H9 (cell line): ENCODE measurements around the gene AGPAT2. TPM values are rescaled to one million over a fixed set of nuclear protein-coding genes. Genes with fewer than 3 reads are reported as not detected.

Experiments used
- DNase-seq: peaks from one replicate; pipeline ENCODE4 v3.0.0-alpha.2; 2017
- H2AFZ ChIP-seq: one replicate; pipeline ENCODE4 v1.6.1; 2013; ENCODE audit warnings: mild to moderate bottlenecking, low read length, control low read depth, moderate library complexity
- H2AK5ac ChIP-seq: 2 replicates; pipeline ENCODE4 v1.6.1; 2013; ENCODE audit warnings: low read length, control low read depth, mixed read lengths; ENCODE audit not compliant: insufficient read length
- H2BK120ac ChIP-seq: one replicate; pipeline ENCODE4 v1.6.1; 2013; ENCODE audit warnings: low read depth, mild to moderate bottlenecking, low read length, control low read depth, inconsistent platforms; ENCODE audit not compliant: poor library complexity, severe bottlenecking
- H2BK12ac ChIP-seq: 2 replicates; pipeline ENCODE4 v1.6.1; 2013; ENCODE audit warnings: low read length, control low read depth, mixed read lengths, low read depth; ENCODE audit not compliant: insufficient read length
- H2BK15ac ChIP-seq: 2 replicates; pipeline ENCODE4 v1.6.1; 2013; ENCODE audit warnings: low read depth, low read length, control low read depth
- H2BK20ac ChIP-seq: one replicate; pipeline ENCODE4 v1.6.1; 2013; ENCODE audit warnings: low read depth, mild to moderate bottlenecking, low read length, control low read depth, inconsistent platforms; ENCODE audit not compliant: poor library complexity, severe bottlenecking
- H2BK5ac ChIP-seq: 2 replicates; pipeline ENCODE4 v1.6.1; 2013; ENCODE audit warnings: low read length, control low read depth, mixed read lengths; ENCODE audit not compliant: insufficient read length
- H3K14ac ChIP-seq: 2 replicates; pipeline ENCODE4 v1.6.1; 2013; ENCODE audit warnings: low read length, control low read depth; ENCODE audit not compliant: insufficient read depth
- H3K18ac ChIP-seq: 2 replicates; pipeline ENCODE4 v1.6.1; 2013; ENCODE audit warnings: low read depth, mild to moderate bottlenecking, mixed read lengths, low read length, control low read depth; ENCODE audit not compliant: insufficient read length
- H3K23ac ChIP-seq: 2 replicates; pipeline ENCODE4 v1.6.1; 2013; ENCODE audit warnings: low read length, control low read depth, mixed read lengths, low read depth; ENCODE audit not compliant: insufficient read length
- H3K23me2 ChIP-seq: 2 replicates; pipeline ENCODE4 v1.6.1; 2013; ENCODE audit warnings: low read depth, mild to moderate bottlenecking, mixed read lengths, low read length, control low read depth; ENCODE audit not compliant: insufficient read length, poor library complexity, severe bottlenecking
- H3K27ac ChIP-seq: 2 replicates; pipeline ENCODE4 v1.5.1; 2013; ENCODE audit warnings: low read length, control low read depth, mixed read lengths, low read depth; ENCODE audit not compliant: insufficient read length
- H3K27me3 ChIP-seq: 2 replicates; pipeline ENCODE4 v1.6.1; 2013; ENCODE audit warnings: low read length, control low read depth, inconsistent platforms; ENCODE audit not compliant: insufficient read depth
- H3K4ac ChIP-seq: 2 replicates; pipeline ENCODE4 v1.6.1; 2013; ENCODE audit warnings: low read depth, mild to moderate bottlenecking, control low read depth, inconsistent platforms, low read length, moderate library complexity
- H3K4me1 ChIP-seq: 2 replicates; pipeline ENCODE4 v1.6.1; 2013; ENCODE audit warnings: low read length, control low read depth, inconsistent platforms; ENCODE audit not compliant: insufficient read depth
- H3K4me2 ChIP-seq: 2 replicates; pipeline ENCODE4 v1.6.1; 2013; ENCODE audit warnings: low read length, control low read depth, mixed read lengths; ENCODE audit not compliant: insufficient read length, insufficient read depth
- H3K56ac ChIP-seq: 2 replicates; pipeline ENCODE4 v1.6.1; 2013; ENCODE audit warnings: low read depth, mild to moderate bottlenecking, mixed read lengths, low read length, control low read depth; ENCODE audit not compliant: insufficient read length
- H3K79me1 ChIP-seq: 2 replicates; pipeline ENCODE4 v1.6.1; 2013; ENCODE audit warnings: low read depth, mild to moderate bottlenecking, moderate library complexity, low read length, control low read depth, inconsistent platforms; ENCODE audit not compliant: insufficient read depth, poor library complexity, severe bottlenecking
- H3K79me2 ChIP-seq: 2 replicates; pipeline ENCODE4 v1.6.1; 2013; ENCODE audit warnings: low read length, control low read depth, inconsistent platforms; ENCODE audit not compliant: insufficient read depth
- H3K9ac ChIP-seq: 2 replicates; pipeline ENCODE4 v1.6.1; 2013; ENCODE audit warnings: low read length, control low read depth, mixed read lengths; ENCODE audit not compliant: insufficient read length; ENCODE audit errors: extremely low read depth
- H3K9me3 ChIP-seq: one replicate; pipeline ENCODE4 v1.6.1; 2013; ENCODE audit warnings: low read depth, low read length, inconsistent platforms; ENCODE audit not compliant: control insufficient read depth
- H3T11ph ChIP-seq: one replicate; pipeline ENCODE4 v1.6.1; 2013; ENCODE audit warnings: mild to moderate bottlenecking, low read length, control low read depth, inconsistent platforms
- H4K20me1 ChIP-seq: one replicate; pipeline ENCODE4 v1.6.1; 2013; ENCODE audit not compliant: control insufficient read depth, insufficient read length, insufficient read depth
- H4K5ac ChIP-seq: 2 replicates; pipeline ENCODE4 v1.6.1; 2013; ENCODE audit warnings: low read depth, mild to moderate bottlenecking, mixed read lengths, low read length, control low read depth; ENCODE audit not compliant: insufficient read length
- H4K8ac ChIP-seq: replicated peaks from 2 replicates; pipeline ENCODE4 v1.6.1; 2013; ENCODE audit warnings: low read length, control low read depth, mixed read lengths, low read depth; ENCODE audit not compliant: insufficient read length
- H4K91ac ChIP-seq: 2 replicates; pipeline ENCODE4 v1.6.1; 2013; ENCODE audit warnings: low read depth, mild to moderate bottlenecking, moderate library complexity, mixed read lengths, low read length, control low read depth; ENCODE audit not compliant: insufficient read length
- H3K27ac Mint-ChIP-seq, 3 experiments: 2 replicates in 2 of 3; 3 replicates in 1 of 3; pipeline ENCODE4 v1.8.0; 2020 to 2021; ENCODE audit warnings: mixed read lengths in 3 of 3, mild to moderate bottlenecking in 1 of 3, moderate library complexity in 1 of 3
- H3K27me3 Mint-ChIP-seq: 2 replicates; pipeline ENCODE4 v1.8.0; 2021; ENCODE audit warnings: low read depth, mild to moderate bottlenecking, moderate library complexity, mixed read lengths
- H3K36me3 Mint-ChIP-seq, 3 experiments: 2 replicates in 2 of 3; 3 replicates in 1 of 3; pipeline ENCODE4 v1.8.0; 2020 to 2021; ENCODE audit warnings: low read depth in 3 of 3, mixed read lengths in 3 of 3; ENCODE audit not compliant: insufficient read depth in 1 of 3
- H3K4me1 Mint-ChIP-seq, 2 experiments: 2 replicates each; pipeline ENCODE4 v1.8.0; 2020; ENCODE audit warnings: mixed read lengths in 2 of 2
- H3K4me3 Mint-ChIP-seq, 2 experiments: 2 replicates in 1 of 2; 3 replicates in 1 of 2; pipeline ENCODE4 v1.8.0; 2020 to 2021; ENCODE audit warnings: mild to moderate bottlenecking in 2 of 2, mixed read lengths in 2 of 2, moderate library complexity in 1 of 2
- H3K9me3 Mint-ChIP-seq, 2 experiments: 2 replicates in 1 of 2; 3 replicates in 1 of 2; pipeline ENCODE4 v1.8.0; 2020; ENCODE audit warnings: mild to moderate bottlenecking in 2 of 2, mixed read lengths in 2 of 2, moderate library complexity in 1 of 2
- WGBS: extraction: QIAGEN DNeasy Blood & Tissue Kit; methylation state at CpG from one replicate; pipeline ENCODE4 v1.1.7; 2013; ENCODE audit warnings: missing lambda C conversion rate, low lambda C conversion rate, mixed read lengths; ENCODE audit not compliant: insufficient read length; ENCODE audit errors: extremely low coverage; 5-methylcytosine and 5-hydroxymethylcytosine counted together
- total RNA-seq: library from RNA; stranded (reverse); gene quantifications from 2 replicates; pipeline ENCODE4 v1.2.1, GENCODE V29; 2021
- TF ChIP-seq, protein P1 (sequence below): fragments of 200-600 bp; sonication (generic); conservative IDR thresholded peaks from 3 replicates; pipeline ENCODE4 v1.8.0; 2021; ENCODE audit warnings: antibody characterized with exemption, mild to moderate bottlenecking

AGPAT2 gene
- total RNA-seq, 1 experiment from 2014 or later: 29.7 TPM

DNA sequence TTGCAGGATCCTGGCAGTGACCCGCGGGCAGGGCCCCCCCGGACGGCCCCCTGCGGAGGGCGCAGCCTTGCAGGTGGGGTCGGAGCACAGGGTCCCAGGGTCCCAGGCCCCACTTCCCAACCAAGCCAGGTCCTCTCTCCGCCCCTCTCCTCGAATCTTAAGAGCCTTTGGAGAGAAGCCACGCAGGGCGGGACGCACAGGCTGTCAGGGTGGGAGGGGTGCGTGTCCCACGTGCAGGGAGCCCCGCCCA, 43.0 kb downstream of the AGPAT2 start:
- no peak for DNase-seq
- Mint-ChIP-seq H3K4me1 (peaks cover 3 to 10% of the 10 kb centered on the region in 2 experiments; a peak in 3 of 4 replicates), H3K27me3 (peaks cover 21% of the 10 kb centered on the region), H3K36me3 (no peaks in the 10 kb centered on the region), H3K9me3 (no peaks in the 10 kb centered on the region; a peak in 1 of 5 replicates), H3K27ac (no peak overlapping the region), H3K4me3 (no peak overlapping the region)
- Histone ChIP-seq H3K27me3 (no peaks in the 10 kb centered on the region), H3K56ac (no peak overlapping the region), H3K9me3 (no peaks in the 10 kb centered on the region), H3K14ac (no peak overlapping the region), H2BK120ac (no peak overlapping the region), H3K79me2 (no peaks in the 10 kb centered on the region), H4K20me1 (no peaks in the 10 kb centered on the region), H4K5ac (no peak overlapping the region), H3K79me1 (no peaks in the 10 kb centered on the region), H3K4me2 (no peak overlapping the region), H3K9ac (no peak overlapping the region), H3K23ac (no peak overlapping the region), H3K18ac (no peak overlapping the region), H2BK5ac (no peak overlapping the region), H3K27ac (no peak overlapping the region), H2BK15ac (no peak overlapping the region), H2BK12ac (no peak overlapping the region), H2AK5ac (no peak overlapping the region), H3K4me1 (no peaks in the 10 kb centered on the region), H3K23me2 (no peaks in the 10 kb centered on the region), H2AFZ (no peak overlapping the region), H3K4ac (no peak overlapping the region), H2BK20ac (no peak overlapping the region), H4K91ac (no peak overlapping the region), H3T11ph (no peak overlapping the region), H4K8ac (no peak overlapping the region)
- WGBS: no CpG with 5 or more reads among the region's 15 CpGs
- TF ChIP-seq, protein P1, sequence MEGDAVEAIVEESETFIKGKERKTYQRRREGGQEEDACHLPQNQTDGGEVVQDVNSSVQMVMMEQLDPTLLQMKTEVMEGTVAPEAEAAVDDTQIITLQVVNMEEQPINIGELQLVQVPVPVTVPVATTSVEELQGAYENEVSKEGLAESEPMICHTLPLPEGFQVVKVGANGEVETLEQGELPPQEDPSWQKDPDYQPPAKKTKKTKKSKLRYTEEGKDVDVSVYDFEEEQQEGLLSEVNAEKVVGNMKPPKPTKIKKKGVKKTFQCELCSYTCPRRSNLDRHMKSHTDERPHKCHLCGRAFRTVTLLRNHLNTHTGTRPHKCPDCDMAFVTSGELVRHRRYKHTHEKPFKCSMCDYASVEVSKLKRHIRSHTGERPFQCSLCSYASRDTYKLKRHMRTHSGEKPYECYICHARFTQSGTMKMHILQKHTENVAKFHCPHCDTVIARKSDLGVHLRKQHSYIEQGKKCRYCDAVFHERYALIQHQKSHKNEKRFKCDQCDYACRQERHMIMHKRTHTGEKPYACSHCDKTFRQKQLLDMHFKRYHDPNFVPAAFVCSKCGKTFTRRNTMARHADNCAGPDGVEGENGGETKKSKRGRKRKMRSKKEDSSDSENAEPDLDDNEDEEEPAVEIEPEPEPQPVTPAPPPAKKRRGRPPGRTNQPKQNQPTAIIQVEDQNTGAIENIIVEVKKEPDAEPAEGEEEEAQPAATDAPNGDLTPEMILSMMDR: no peak
